ENCODE data around the gene RHOF.

Gene RHOF

DNA sequence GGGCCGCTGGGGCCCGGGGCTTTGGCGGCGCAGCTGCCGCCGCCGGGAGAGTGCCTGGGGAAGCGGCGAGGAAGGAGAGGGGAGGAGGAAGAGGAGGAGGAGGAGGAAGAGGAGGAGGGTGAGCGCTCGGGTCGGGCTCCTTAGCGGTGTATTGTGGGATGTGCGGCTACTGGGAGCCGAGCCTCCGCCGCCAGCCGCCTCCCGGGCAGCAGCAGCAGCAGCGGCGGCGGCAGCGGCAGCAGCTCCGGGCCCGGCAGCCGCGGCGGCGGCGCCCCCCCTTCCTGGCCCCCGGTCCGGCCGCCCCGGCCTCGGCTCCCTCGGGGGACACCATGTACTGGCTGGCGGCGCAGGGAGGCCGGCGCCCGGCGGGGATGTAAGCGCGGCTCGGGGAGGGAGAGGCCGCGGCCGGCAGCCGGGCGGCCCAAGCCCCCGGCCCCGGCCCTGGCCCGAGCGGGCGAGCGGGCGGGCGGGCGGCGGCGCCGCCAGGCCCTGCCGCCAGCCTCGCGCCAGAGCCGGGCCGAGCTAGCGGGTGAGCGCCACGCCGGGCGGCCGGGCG lies 10.5 kb upstream of the RHOF start, which contains the start of gene SETD1B:
Gene SETD1B (plus strand): TSS at position 149 of the 556 bp plus-strand sequence. CDS start 729 bp downstream, outside the sequence.
- Histone ChIP-seq H3K4me1 (ENCODE audit: control insufficient read depth, insufficient read depth, low read length, unreplicated experiment) (peaks cover 10% of the 10 kb centered on the region), H3K27ac (ENCODE audit: low read depth, low read length) (peak within 1 kb of the TSS; percentile 100), H2AFZ (ENCODE audit: low read length, unreplicated experiment) (peak within 1 kb of the TSS; percentile 57), H3K27me3 (ENCODE audit: insufficient read depth, low read length) (no peaks in the 10 kb centered on the region), H3K36me3 (ENCODE audit: insufficient read depth, low read length) (no peaks in the 10 kb centered on the region), H3K4me3 (ENCODE audit: low read depth, low read length) (peak within 1 kb of the TSS; percentile 97), H3K79me2 (ENCODE audit: control insufficient read depth, insufficient read depth, low read length, unreplicated experiment) (peaks cover 65% of the 10 kb centered on the region)

DNA sequence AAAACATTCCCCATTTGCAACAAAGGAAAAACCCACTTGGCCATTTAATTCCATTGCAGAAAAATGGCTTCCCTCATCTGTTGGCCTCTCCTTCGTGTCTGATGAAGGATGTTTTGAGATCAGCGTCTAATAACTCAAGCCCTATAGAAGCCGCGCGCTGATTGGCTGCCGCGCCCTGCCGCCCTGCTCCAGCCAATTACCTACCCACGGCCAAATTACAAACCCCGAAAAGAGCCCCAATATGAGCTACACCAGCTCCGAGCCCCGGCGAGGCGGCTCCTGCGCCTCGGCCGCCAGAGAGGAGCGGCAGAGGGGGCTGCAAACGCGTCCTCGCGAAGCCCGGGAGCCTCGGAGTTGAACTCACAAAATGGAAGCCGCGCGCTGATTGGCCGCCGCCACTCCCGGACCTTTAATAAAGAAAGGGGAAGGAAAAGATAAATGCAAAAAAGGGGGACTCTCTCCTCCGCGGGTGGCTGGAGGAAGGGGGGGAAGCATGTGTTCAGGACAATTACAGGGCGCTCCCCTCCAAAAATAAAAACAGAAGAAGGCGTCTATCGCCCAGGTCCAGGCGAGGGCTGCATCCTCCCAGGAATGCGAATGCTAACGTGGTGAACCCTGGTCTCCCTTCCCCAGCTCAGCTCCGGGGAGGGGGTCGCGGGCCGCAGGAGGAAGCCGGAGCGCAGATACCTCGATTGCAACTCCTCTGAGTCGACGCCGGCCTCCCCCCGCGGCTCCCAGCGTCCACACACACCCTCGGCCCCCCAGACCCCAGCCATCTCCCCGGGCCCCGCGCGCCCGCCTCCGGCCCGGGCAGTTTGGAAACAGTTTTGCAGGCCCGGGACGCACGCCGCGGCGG lies 9.6 kb upstream of the RHOF start:
- H2AFZ ChIP-seq (ENCODE audit: low read length, unreplicated experiment), result peak overlapping the region; percentile 23

DNA sequence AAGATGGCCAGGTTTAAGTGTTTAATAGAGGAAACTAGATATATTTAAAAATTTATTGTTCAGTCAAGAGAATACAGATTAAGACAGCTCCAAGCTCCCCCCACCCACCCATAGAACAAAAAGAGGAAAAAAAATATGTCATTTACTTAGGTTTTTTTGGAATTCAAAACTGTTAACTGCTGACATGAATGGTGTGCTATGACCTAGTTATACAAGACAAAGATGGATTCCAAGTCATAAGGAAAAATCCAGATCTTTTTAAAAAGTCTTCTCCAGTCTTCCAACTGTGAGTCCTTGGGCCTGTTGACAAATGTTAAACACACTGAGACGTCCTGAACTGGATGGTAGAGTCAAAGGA lies 9.0 kb upstream of the RHOF start:
- H3K79me2 ChIP-seq (ENCODE audit: control insufficient read depth, insufficient read depth, low read length, unreplicated experiment), result peaks cover 70% of the 10 kb centered on the region
- no peaks in the 10 kb centered on the region for H3K27me3 ChIP-seq (ENCODE audit: insufficient read depth, low read length)
- H2AFZ ChIP-seq (ENCODE audit: low read length, unreplicated experiment), result no peak overlapping the region
- H3K4me3 ChIP-seq (ENCODE audit: low read depth, low read length), result peak overlapping the region; percentile 86
- H3K27ac ChIP-seq (ENCODE audit: low read depth, low read length), result peak overlapping the region; percentile 100
- H3K36me3 ChIP-seq (ENCODE audit: insufficient read depth, low read length), result no peaks in the 10 kb centered on the region; the same call in 1 of the 2 replicates
- H3K4me1 ChIP-seq (ENCODE audit: control insufficient read depth, insufficient read depth, low read length, unreplicated experiment), result peaks cover 25% of the 10 kb centered on the region

More for the DNA sequence above, 9.6 kb upstream of the RHOF start:
- peak overlapping the region; percentile 100 for H3K27ac ChIP-seq (ENCODE audit: low read depth, low read length)
- no peaks in the 10 kb centered on the region; the same call in 1 of the 2 replicates for H3K36me3 ChIP-seq (ENCODE audit: insufficient read depth, low read length)
- H3K79me2 ChIP-seq (ENCODE audit: control insufficient read depth, insufficient read depth, low read length, unreplicated experiment), result peaks cover 69% of the 10 kb centered on the region
- H3K27me3 ChIP-seq (ENCODE audit: insufficient read depth, low read length), result no peaks in the 10 kb centered on the region
- peak overlapping the region; percentile 86 for H3K4me3 ChIP-seq (ENCODE audit: low read depth, low read length)
- peaks cover 19% of the 10 kb centered on the region for H3K4me1 ChIP-seq (ENCODE audit: control insufficient read depth, insufficient read depth, low read length, unreplicated experiment)

DNA sequence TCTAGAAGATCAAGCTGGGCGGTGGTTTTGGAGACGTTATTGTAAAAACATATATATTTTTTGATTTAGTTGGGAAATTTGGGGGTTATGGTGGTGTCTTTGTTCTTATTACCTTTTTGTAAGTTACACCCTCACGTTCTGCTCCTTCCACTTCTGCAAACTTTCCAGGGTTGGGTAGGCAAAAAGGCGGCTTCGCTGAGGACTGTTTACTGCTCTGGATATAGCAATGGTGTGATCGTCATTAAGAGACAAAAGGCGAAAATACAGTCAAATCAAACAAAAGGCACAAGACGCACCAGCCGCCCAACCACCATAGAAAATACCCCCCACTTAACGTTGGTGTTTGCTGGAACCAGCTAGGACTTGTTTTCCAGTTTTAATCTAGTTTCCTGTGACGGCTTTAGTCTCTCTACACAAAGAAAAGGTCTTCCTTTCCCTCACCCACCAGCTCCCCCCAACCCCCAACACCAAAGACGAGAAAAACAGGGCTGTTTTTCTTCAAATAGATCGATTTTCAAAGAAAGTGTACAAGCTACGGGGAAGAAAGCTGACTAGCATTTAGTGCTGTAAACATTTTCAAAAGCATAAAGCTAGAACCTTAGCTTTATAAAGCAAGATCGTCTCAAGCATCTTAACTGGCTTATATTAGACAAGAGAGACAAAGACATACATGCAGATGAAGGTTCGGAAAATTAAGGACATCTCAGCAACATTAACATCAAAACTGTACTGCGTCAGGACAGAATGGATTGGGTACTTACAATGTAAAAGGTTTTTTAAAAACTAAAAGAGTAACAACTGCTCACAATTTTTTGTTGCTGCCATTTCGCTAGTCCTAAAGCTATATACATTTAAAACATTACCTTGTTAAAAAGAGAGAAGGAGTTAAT lies 8.4 kb upstream of the RHOF start:
- peaks cover 25% of the 10 kb centered on the region for H3K4me1 ChIP-seq (ENCODE audit: control insufficient read depth, insufficient read depth, low read length, unreplicated experiment)
- no peak overlapping the region for H2AFZ ChIP-seq (ENCODE audit: low read length, unreplicated experiment)
- H3K27ac ChIP-seq (ENCODE audit: low read depth, low read length), result peak overlapping the region; percentile 100
- peak overlapping the region; percentile 86 for H3K4me3 ChIP-seq (ENCODE audit: low read depth, low read length)
- H3K36me3 ChIP-seq (ENCODE audit: insufficient read depth, low read length), result no peaks in the 10 kb centered on the region; the same call in 1 of the 2 replicates
- peaks cover 68% of the 10 kb centered on the region for H3K79me2 ChIP-seq (ENCODE audit: control insufficient read depth, insufficient read depth, low read length, unreplicated experiment)
- H3K27me3 ChIP-seq (ENCODE audit: insufficient read depth, low read length), result no peaks in the 10 kb centered on the region

DNA sequence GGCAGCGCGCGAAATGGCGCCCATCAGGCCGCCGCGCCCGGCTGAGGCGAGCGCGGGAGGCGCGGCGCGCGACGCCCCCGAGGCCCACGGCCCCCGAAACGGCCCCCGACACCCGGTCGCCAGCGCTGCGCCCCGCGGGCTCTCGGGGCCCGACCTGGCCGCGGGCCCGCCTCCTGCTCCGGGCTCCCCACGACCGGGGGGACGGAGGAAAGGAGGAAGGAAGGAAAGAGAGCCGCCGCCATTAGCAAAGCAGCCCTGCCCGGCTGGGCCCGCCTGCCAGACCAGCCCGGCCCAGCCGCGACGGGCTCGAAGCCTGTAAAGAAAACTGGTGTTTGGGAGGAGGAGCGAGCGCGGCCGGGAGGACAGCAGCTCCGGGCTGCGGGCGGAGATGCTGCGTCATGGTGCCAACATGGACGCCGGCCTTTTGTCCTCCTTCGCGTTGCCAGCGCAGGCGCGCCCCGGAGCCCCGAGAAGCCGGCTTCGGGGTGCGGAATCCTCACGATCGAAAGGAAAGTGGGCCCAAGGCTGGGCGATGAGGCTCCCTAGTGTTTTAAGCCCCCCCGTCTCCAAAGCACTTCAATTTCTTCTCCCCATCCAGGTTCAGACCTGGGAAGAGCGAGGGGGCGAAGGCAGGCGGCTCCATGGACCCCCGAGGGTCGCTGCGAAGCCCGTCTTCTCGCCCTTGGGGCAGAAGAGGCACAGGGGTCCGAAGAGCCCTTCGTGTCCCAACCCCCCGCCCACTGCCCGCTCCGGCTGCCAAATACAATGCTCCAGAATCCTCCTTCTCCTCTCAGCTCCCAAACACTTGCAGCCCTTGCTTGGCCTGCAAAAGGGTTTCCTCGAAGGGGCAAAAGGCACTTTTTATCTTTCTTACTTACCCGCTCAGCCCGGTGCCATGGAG lies 7.5 kb upstream of the RHOF start:
- peak overlapping the region; percentile 100 for H3K27ac ChIP-seq (ENCODE audit: low read depth, low read length)
- peak overlapping the region; percentile 26 for H2AFZ ChIP-seq (ENCODE audit: low read length, unreplicated experiment)
- H3K27me3 ChIP-seq (ENCODE audit: insufficient read depth, low read length), result no peaks in the 10 kb centered on the region
- H3K36me3 ChIP-seq (ENCODE audit: insufficient read depth, low read length), result no peaks in the 10 kb centered on the region; the same call in 1 of the 2 replicates
- peak overlapping the region; percentile 86 for H3K4me3 ChIP-seq (ENCODE audit: low read depth, low read length)
- H3K79me2 ChIP-seq (ENCODE audit: control insufficient read depth, insufficient read depth, low read length, unreplicated experiment), result peaks cover 66% of the 10 kb centered on the region
- peaks cover 28% of the 10 kb centered on the region for H3K4me1 ChIP-seq (ENCODE audit: control insufficient read depth, insufficient read depth, low read length, unreplicated experiment)

DNA sequence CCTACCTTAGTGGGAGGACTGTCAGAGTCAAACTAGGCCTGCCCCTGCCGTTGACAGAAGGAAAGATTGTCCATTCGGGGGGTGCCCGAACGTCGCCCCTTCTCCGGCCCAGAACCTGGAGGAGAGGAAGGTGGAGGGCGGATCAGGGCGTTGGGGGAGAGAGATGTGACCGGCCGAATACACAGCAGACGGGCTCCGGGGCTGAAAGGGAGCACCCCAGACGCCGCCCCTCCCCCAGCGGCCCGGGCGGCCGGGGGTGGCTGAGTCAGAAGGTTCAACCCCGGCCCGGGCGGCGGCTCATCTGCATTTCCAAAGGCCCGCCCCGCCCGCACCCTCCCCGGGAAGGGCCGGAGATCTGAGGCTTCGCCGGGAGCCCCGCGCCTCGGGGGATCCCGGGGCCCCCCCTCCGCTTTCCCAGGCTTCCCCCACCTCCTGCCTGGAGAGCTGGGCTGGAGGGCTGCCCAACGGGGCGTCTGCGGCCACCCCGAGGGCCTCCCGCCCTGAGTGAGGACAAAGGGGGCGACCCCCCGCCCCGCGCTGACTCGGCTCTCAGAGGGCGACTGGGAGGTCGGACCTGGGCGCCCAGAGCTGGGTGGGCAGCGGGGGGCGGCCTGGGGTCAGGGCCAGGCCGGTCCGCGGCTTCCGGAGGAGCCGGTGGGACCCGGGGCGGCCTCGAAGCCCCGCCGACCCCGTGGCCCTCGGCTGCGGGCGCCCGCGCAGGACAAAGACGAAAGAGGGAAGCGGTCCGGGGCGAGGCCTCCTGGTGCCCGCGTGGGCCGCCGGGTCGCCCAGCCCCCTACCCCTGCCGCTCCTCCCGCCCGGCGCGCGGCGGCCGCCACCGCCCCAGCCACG lies 6.6 kb upstream of the RHOF start:
- Histone ChIP-seq H2AFZ (ENCODE audit: low read length, unreplicated experiment) (peak overlapping the region; percentile 26), H3K36me3 (ENCODE audit: insufficient read depth, low read length) (no peaks in the 10 kb centered on the region; the same call in 1 of the 2 replicates), H3K4me1 (ENCODE audit: control insufficient read depth, insufficient read depth, low read length, unreplicated experiment) (peaks cover 31% of the 10 kb centered on the region), H3K79me2 (ENCODE audit: control insufficient read depth, insufficient read depth, low read length, unreplicated experiment) (peaks cover 59% of the 10 kb centered on the region), H3K4me3 (ENCODE audit: low read depth, low read length) (peak overlapping the region; percentile 86), H3K27me3 (ENCODE audit: insufficient read depth, low read length) (no peaks in the 10 kb centered on the region), H3K27ac (ENCODE audit: low read depth, low read length) (peak overlapping the region; percentile 100)

DNA sequence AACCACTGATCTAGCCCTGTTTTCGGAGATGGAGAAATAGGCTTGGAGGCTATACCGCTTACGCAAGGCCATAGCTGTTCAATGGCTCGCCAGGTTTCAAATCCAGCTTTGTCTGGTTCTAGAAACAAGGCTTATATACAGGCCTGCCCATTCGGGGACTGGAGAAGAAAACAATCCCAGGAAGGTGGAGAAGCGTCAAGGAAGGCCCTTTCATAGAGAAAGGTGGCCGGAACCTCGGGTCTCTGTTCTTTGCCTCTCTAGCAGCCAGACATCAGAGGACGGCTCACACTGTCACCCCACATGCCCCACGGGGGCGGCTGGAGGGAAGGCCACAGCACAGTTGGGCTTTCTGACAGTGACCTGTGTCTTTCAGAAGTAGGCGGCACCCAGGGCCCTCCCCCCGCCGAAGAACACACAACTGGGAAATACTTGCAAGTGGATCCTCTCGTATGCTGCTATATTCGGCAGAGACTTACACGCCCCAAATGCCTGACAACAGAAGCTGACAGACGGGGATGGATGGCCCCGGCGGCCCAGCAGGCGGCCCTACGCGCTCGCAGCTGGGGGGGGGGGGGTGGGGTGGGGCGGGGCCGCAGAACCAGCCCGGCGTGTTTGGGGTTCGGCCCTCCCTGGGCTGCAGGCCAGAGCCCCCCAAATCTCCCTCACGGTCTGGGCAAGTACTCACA lies 5.8 kb upstream of the RHOF start:
- Histone ChIP-seq H3K79me2 (ENCODE audit: control insufficient read depth, insufficient read depth, low read length, unreplicated experiment) (peaks cover 51% of the 10 kb centered on the region), H3K27me3 (ENCODE audit: insufficient read depth, low read length) (no peaks in the 10 kb centered on the region), H3K4me1 (ENCODE audit: control insufficient read depth, insufficient read depth, low read length, unreplicated experiment) (peaks cover 31% of the 10 kb centered on the region), H2AFZ (ENCODE audit: low read length, unreplicated experiment) (no peak overlapping the region), H3K36me3 (ENCODE audit: insufficient read depth, low read length) (no peaks in the 10 kb centered on the region; the same call in 1 of the 2 replicates), H3K27ac (ENCODE audit: low read depth, low read length) (peak overlapping the region; percentile 100), H3K4me3 (ENCODE audit: low read depth, low read length) (peak overlapping the region; percentile 86)

DNA sequence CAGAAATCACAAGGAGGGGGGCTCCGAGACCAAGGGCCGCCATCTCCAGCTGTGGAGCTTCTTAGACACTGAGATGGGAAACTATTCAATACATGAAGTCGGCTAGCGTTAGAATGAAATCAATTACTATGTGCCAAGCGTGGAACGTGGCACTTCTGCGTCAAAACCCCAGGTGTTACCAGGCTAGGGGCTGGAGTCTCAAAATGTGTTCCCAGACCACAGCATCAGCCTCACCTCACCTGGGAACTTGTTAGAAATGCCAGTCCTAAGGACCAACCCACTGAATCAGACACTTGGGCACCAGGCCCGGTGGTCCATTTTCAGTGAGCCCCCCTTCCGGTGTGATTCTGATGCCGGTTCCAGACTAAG lies 5.3 kb upstream of the RHOF start:
- Histone ChIP-seq H3K4me1 (ENCODE audit: control insufficient read depth, insufficient read depth, low read length, unreplicated experiment) (peaks cover 31% of the 10 kb centered on the region), H3K27ac (ENCODE audit: low read depth, low read length) (peak overlapping the region; percentile 100), H3K4me3 (ENCODE audit: low read depth, low read length) (peak overlapping the region; percentile 86), H3K36me3 (ENCODE audit: insufficient read depth, low read length) (no peaks in the 10 kb centered on the region; the same call in 1 of the 2 replicates), H2AFZ (ENCODE audit: low read length, unreplicated experiment) (no peak overlapping the region), H3K79me2 (ENCODE audit: control insufficient read depth, insufficient read depth, low read length, unreplicated experiment) (peaks cover 51% of the 10 kb centered on the region), H3K27me3 (ENCODE audit: insufficient read depth, low read length) (no peaks in the 10 kb centered on the region)
